Pancreas (tissue), 10 donors: ENCODE data around the gene RASL10A. TPM values are rescaled to one million over a fixed set of nuclear protein-coding genes. Genes with fewer than 3 reads are reported as not detected.

Experiments used
- ATAC-seq, 4 donors: fragments of 200-7000 bp; cut with Tn5 transposase; one replicate each; pipeline versions ENCODE4 v1.8.0 to v1.9.1; 2020; ENCODE audit warnings: mild to moderate bottlenecking in 4 of 4, moderate library complexity in 4 of 4
- DNase-seq, 6 donors: peaks; one replicate each; pipeline ENCODE4 v3.0.0-alpha.2; 2020
- FAIRE-seq: peaks from 2 replicates; lab custom pipeline; 2012; peaks lifted over from hg19 to GRCh38; lab: Jason Lieb, UNC
- H3K27ac ChIP-seq, 4 donors: fragments of 200-600 bp; sonication (generic); 1 replicate in 3 of 4; 2 replicates in 1 of 4; pipeline versions ENCODE4 v1.5.0 to v1.8.0; 2020
- H3K27me3 ChIP-seq, 4 donors: fragments of 200-600 bp; one replicate each; pipeline ENCODE4 v1.8.0; 2021
- H3K36me3 ChIP-seq, 3 donors: fragments of 200-600 bp; sonication (generic) in 1 of 3; one replicate each; pipeline versions ENCODE4 v1.5.0 to v1.8.0; 2020 to 2021
- H3K4me1 ChIP-seq, 3 donors: fragments of 200-600 bp; one replicate each; pipeline ENCODE4 v1.8.0; 2021
- H3K4me3 ChIP-seq, 4 donors: fragments of 200-600 bp; sonication (generic) in 2 of 4; one replicate each; pipeline versions ENCODE4 v1.5.0 to v1.8.0; 2020 to 2021
- H3K9me3 ChIP-seq, 4 donors: fragments of 200-600 bp; one replicate each; pipeline ENCODE4 v1.8.0; 2021
- WGBS, 2 donors: extraction: QIAGEN DNeasy Blood & Tissue Kit; methylation state at CpG; one replicate each; pipeline ENCODE4 v1.1.7; 2013; 5-methylcytosine and 5-hydroxymethylcytosine counted together
- intact Hi-C, 3 donors: fragments of 100-400 bp; cut with DNase I; formaldehyde crosslinking; loops; one replicate each; pipeline versions ENCODE4 v1.11.1 to v1.14.2; 2022
- polyA plus RNA-seq, 2 donors: library from polyadenylated mRNA; stranded (reverse); fragments of 200-250 nt; gene quantifications; one replicate each; pipeline ENCODE4 v1.2.3, GENCODE V29; 2013
- total RNA-seq, 6 donors: library from RNA; stranded (reverse); fragmentation: NEBNext Ultra II Directional in 4 of 6; extraction: Animal tissue kit (Norgen Biotek cat#: 25700) in 4 of 6; gene quantifications; one replicate each; pipeline versions ENCODE4 v1.2.1 to v1.2.4, GENCODE V29; 2021 to 2023
- TF ChIP-seq, protein P1 (sequence below), 4 donors: fragments of 200-600 bp; sonication (generic) in 3 of 4; IDR thresholded peaks; one replicate each; pipeline versions ENCODE4 v1.5.0 to v1.8.0; 2021; ENCODE audit warnings: antibody characterized with exemption in 4 of 4
- donor health status: healthy with polysubstance abuse.
- donor health status: DM: no; HTN: no; CAD: no; lungs with moderate emphysema.
- donor health status: DM: no; HTN: no; CAD: no.
- donor health status: control.
- donor health status: control.
- donor health status: Bipolar disorder and iron deficiency.
- donor health status: DM: yes; HTN: yes; CAD: no.
- donor health status: DM: no; HTN: no; CAD: no.
- donor health status: DM: no; HTN: no; CAD: no.
- donor health status: DM: yes; HTN: yes; CAD: no.

RASL10A gene
- total and polyA plus RNA-seq, 8 donors: 0.24 to 4.4 (median 0.57) TPM

DNA sequence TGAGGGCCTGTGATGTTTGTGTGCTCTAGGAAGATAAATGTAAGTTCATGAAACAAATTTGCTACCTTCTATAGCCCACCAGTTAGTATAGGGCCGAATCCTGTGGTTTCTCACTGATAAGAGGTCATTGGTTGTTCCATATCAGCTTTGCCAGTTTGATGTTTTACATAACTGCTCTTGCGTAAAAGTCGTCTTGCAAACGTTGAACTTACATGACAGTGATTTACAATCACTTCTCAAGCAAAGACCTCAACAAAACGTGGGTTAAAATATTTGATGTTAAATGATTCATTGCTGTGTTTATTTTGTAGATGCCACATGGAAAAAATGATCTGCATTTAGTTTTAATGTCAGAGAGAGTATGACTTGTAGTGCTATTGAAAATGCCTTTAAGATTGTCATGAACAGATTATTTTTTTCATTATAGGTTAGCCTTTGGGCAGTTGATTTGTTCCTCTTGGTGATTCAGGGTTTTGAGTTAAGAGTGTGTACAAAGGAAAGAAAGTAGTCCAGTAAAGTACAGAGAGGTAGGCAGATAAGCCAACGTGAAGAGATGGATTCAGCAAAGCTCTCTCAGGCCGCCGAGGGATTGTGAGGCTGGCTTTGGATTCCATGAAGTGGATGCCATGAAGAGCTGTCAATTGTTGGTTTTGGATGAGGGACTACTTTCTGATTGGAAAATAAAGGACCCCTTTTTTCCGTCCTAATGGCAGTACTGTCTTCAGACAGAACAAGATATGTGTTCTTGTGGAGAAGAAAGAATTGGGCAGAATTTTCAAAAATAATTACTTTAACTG lies 44.8 kb downstream of the RASL10A start:
- FAIRE-seq (no peak), DNase-seq (no peak), ATAC-seq (no peak)
- Histone ChIP-seq H3K9me3 (no peaks in the 10 kb centered on the region), H3K27ac (peak overlapping the region in 2 of 4 donors; percentile 99 to 100), H3K4me3 (peak overlapping the region; percentile 4 to 98 (median 86)), H3K36me3 (peaks cover 0 to 21% (median 16%) of the 10 kb centered on the region in 3 donors), H3K27me3 (no peaks in the 10 kb centered on the region), H3K4me1 (peaks cover 23 to 53% (median 46%) of the 10 kb centered on the region in 3 donors)
- intact Hi-C loops: no loop called here
- TF ChIP-seq, protein P1, sequence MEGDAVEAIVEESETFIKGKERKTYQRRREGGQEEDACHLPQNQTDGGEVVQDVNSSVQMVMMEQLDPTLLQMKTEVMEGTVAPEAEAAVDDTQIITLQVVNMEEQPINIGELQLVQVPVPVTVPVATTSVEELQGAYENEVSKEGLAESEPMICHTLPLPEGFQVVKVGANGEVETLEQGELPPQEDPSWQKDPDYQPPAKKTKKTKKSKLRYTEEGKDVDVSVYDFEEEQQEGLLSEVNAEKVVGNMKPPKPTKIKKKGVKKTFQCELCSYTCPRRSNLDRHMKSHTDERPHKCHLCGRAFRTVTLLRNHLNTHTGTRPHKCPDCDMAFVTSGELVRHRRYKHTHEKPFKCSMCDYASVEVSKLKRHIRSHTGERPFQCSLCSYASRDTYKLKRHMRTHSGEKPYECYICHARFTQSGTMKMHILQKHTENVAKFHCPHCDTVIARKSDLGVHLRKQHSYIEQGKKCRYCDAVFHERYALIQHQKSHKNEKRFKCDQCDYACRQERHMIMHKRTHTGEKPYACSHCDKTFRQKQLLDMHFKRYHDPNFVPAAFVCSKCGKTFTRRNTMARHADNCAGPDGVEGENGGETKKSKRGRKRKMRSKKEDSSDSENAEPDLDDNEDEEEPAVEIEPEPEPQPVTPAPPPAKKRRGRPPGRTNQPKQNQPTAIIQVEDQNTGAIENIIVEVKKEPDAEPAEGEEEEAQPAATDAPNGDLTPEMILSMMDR (IDR thresholded peaks at IDR 0.05): no peak
- WGBS, 2 donors: 4 to 7% methylated on average over 9 of the region's 9 CpGs

DNA sequence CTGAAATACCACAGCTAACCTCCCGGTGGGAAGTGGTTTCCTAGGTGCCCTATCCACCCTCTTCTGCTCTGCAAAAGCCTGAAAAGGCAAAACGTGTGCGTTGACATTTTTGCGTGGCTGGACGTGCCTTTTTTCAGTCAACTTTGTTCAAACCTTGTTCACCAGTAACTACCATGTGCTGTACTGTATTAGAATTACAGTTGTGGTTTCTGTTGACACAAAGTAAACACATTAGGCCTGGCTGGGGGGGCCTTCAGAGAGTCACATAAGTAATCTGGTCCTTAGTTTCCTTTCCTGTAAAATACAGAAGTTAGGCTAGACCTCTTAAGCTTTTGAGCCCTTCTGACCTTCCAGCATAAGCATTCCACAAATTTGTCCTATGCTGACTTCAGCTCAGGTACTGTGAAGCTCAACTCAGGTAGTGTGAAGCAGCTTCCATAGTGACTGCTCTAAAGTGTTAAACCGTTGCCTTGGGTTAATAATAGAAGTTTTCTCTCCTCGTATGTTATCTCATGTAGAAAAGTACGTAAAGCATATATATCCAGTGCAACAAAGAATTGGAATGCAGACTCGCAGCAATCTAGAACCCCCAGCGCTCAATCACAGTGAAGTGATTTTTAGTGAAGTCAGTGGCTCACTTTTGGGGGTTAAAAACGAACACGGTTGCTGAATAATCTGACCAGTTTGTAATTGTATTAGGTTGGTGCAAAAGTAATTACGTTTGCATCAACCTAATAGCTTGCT lies 45.6 kb downstream of the RASL10A start:
- ATAC-seq (peak in 2 of 4 donors; percentile 3 to 7), DNase-seq (no peak), FAIRE-seq (no peak)
- Histone ChIP-seq H3K27me3 (no peaks in the 10 kb centered on the region), H3K4me1 (peaks cover 17 to 45% (median 38%) of the 10 kb centered on the region in 3 donors), H3K9me3 (no peaks in the 10 kb centered on the region), H3K36me3 (peaks cover 0 to 21% (median 16%) of the 10 kb centered on the region in 3 donors), H3K4me3 (peak overlapping the region; percentile 79 to 98 (median 93)), H3K27ac (peak overlapping the region; percentile 99 to 100 (median 100))
- intact Hi-C loops: no loop called here
- 4% methylated on average over 13 of the region's 13 CpGs for WGBS, 2 donors
- TF ChIP-seq, protein P1 (IDR thresholded peaks at IDR 0.05): no peak

DNA sequence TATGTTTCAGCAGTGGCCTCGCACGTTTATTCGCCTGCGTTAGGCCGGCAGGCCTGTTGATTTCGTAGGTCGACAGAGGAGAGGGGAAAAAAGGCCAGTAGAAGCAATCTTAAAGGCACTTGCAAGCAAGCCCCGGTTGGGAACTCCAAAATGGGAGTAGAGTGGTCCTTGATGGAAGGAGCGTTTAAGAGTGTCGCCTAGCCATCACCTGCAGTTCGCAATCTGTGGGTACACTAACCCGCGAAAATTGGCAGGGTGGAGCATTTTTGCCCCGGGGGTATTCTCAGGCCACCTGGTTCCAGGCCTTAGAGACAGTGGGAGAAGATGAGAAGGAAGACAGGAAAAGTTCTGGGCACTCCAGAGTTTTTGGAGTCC lies 46.3 kb downstream of the RASL10A start:
- Histone ChIP-seq H3K27ac (peak overlapping the region; percentile 99 to 100 (median 100)), H3K36me3 (peaks cover 0 to 17% (median 10%) of the 10 kb centered on the region in 3 donors), H3K9me3 (no peaks in the 10 kb centered on the region), H3K4me3 (peak overlapping the region; percentile 79 to 98 (median 93)), H3K4me1 (peaks cover 19 to 41% (median 31%) of the 10 kb centered on the region in 3 donors), H3K27me3 (no peaks in the 10 kb centered on the region)
- WGBS, 2 donors: 1% methylated on average over 14 of the region's 14 CpGs
- DNase-seq: no peak
- ATAC-seq: no peak
- intact Hi-C loops: no loop called here
- no peak for FAIRE-seq
- TF ChIP-seq, protein P1 (IDR thresholded peaks at IDR 0.05): no peak

DNA sequence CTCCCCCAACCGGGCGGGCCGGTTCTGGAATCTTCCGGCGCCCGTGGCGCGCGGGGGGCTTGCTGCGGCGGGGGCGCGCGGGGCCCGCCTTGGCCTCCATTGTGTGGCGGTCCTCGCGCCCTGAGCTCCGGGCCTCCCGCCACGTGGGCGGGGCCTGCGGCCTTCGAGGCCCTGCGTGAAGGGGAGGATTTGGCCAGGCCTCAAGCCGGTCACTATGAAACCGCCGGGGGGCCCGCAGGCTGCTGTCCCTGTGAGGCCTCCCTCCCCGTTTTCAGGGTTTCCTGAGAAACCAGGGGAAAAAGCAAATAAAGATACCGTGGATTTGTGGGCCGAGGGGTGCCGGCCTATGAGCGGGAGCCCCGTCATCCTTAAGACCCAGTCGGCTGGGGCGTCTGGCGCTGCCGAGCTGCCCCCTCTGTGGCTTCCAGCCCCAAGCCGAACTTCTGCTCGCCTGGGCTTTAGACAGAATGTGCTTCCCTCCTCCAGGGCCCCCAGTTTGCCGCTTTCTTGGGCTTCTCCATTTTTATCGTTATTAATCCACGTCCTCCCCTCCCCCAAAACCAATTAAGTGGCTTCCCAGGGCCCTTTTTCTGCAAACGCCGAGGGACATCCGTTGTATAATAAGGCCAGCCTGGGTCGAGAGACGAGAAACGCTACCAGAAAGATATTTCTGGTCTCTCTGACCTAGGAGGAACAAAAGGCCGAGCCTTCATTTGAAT lies 46.8 kb downstream of the RASL10A start:
- H3K9me3 ChIP-seq: no peaks in the 10 kb centered on the region
- FAIRE-seq: no peak
- peaks cover 0 to 11% (median 6%) of the 10 kb centered on the region in 3 donors for H3K36me3 ChIP-seq
- H3K27me3 ChIP-seq: no peaks in the 10 kb centered on the region
- peak; percentile 44 to 63 (median 54) for ATAC-seq
- peak; percentile 62 to 87 (median 75) for DNase-seq
- TF ChIP-seq, protein P1 (IDR thresholded peaks at IDR 0.05): no peak
- intact Hi-C loops: no loop called here
- H3K4me3 ChIP-seq: peak overlapping the region; percentile 79 to 98 (median 93)
- peaks cover 22 to 41% (median 30%) of the 10 kb centered on the region in 3 donors for H3K4me1 ChIP-seq
- H3K27ac ChIP-seq: peak overlapping the region; percentile 99 to 100 (median 100)
- WGBS, 2 donors: 0% methylated on average over 49 to 51 of the region's 51 CpGs
